ENCODE measurements around the gene CCSER2. TPM values are rescaled to one million over a fixed set of nuclear protein-coding genes. Genes with fewer than 3 reads are reported as not detected.

The CCSER2 gene
- polyA plus RNA-seq, 1 of the 3 experiments (the other 2 are of a cell fraction), result 8.5 TPM

- Histone ChIP-seq H3K9me3 (no peaks in the 10 kb centered on the region), H2AFZ (ENCODE audit: low read depth) (no peak overlapping the region), H3K36me3 (replicated peaks in 1 of 2; ENCODE audit: control insufficient read depth in 1 of 2, insufficient read depth in 2 of 2, low read length in 1 of 2) (peaks cover 23 to 34% of the 10 kb centered on the region in 2 experiments), H3F3A (replicated peaks; ENCODE audit: insufficient read depth) (peaks cover 13% of the 10 kb centered on the region), H3K4me3 (ENCODE audit: low read depth in 2 of 2, low read length in 1 of 2) (no peak overlapping the region), H4K20me1 (ENCODE audit: insufficient read depth) (no peaks in the 10 kb centered on the region), H3K27me3 (ENCODE audit: insufficient read depth) (no peaks in the 10 kb centered on the region), H3K9me2 (no peaks in the 10 kb centered on the region; the same call in 1 of the 2 replicates), H3K27ac (ENCODE audit: low read depth in 2 of 2, low read length in 1 of 2) (peak overlapping the region in 1 of 2 experiments; percentile 92; a peak in 2 of 4 replicates), H3K4me1 (ENCODE audit: control insufficient read depth in 1 of 2, insufficient read depth in 2 of 2, low read depth in 1 of 2, low read length in 1 of 2) (peaks cover 9 to 16% of the 10 kb centered on the region in 2 experiments), H3K9ac (no peak overlapping the region), H3K4me2 (no peak overlapping the region), H3K79me2 (ENCODE audit: insufficient read depth) (no peaks in the 10 kb centered on the region)
- CTCF ChIA-PET, result interaction anchor here (0.7 to 5.1 kb wide), 3 partner anchors 26 to 138 kb away, joined by 3 to 34 read pairs (median 4); no protein-coding TSS in a partner anchor
- peak; percentile 81; the same call in 1 of the 2 replicates for TF ChIP-seq FOXJ3 (CRISPR knock-in tag; IDR thresholded peaks at IDR 0.05)
- TF ChIP-seq RCOR1 (IDR thresholded peaks at IDR 0.05; ENCODE audit: low read length), result peak; percentile 90
- TF ChIP-seq FOXM1 (IDR thresholded peaks at IDR 0.05; ENCODE audit: low read depth), result no peak
- no peak for TF ChIP-seq TEAD4 (IDR thresholded peaks at IDR 0.05; ENCODE audit: borderline replicate concordance, insufficient read depth)
- peak; percentile 82 for TF ChIP-seq GATA2 (CRISPR knock-in tag; IDR thresholded peaks at IDR 0.05)
- peak; percentile 28 for TF ChIP-seq RAD21 (IDR thresholded peaks at IDR 0.05; ENCODE audit: low read length)
- TF ChIP-seq, protein P1, sequence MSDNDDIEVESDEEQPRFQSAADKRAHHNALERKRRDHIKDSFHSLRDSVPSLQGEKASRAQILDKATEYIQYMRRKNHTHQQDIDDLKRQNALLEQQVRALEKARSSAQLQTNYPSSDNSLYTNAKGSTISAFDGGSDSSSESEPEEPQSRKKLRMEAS (IDR thresholded peaks at IDR 0.05; ENCODE audit: low read depth), result no peak
- TF ChIP-seq TCF12 (IDR thresholded peaks at IDR 0.05), result peak; percentile 46; the same call in 1 of the 2 replicates
- TF ChIP-seq, protein P2, sequence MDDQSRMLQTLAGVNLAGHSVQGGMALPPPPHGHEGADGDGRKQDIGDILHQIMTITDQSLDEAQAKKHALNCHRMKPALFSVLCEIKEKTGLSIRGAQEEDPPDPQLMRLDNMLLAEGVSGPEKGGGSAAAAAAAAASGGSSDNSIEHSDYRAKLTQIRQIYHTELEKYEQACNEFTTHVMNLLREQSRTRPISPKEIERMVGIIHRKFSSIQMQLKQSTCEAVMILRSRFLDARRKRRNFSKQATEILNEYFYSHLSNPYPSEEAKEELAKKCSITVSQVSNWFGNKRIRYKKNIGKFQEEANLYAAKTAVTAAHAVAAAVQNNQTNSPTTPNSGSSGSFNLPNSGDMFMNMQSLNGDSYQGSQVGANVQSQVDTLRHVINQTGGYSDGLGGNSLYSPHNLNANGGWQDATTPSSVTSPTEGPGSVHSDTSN (IDR thresholded peaks at IDR 0.05), result peak; percentile 17; the same call in 1 of the 2 replicates
- peak in 1 of 2 experiments; percentile 97; a peak in 2 of 4 replicates for TF ChIP-seq EP300 (IDR thresholded peaks at IDR 0.05; ENCODE audit: borderline replicate concordance in 1 of 2, low read depth in 1 of 2, low read length in 1 of 2)
- peak; percentile 84 for TF ChIP-seq CHD2 (IDR thresholded peaks at IDR 0.05; ENCODE audit: low read length, partially characterized antibody)
- POLR2A ChIA-PET, result no interaction called here
- WGBS (ENCODE audit: low lambda C conversion rate), result 70% methylated on average over 5 of the region's 5 CpGs
- DNase-seq, result peak; percentile 58
Observed at GRCh38 chr10:84511709-84512285, 183.4 kb downstream of the CCSER2 start.

DNA sequence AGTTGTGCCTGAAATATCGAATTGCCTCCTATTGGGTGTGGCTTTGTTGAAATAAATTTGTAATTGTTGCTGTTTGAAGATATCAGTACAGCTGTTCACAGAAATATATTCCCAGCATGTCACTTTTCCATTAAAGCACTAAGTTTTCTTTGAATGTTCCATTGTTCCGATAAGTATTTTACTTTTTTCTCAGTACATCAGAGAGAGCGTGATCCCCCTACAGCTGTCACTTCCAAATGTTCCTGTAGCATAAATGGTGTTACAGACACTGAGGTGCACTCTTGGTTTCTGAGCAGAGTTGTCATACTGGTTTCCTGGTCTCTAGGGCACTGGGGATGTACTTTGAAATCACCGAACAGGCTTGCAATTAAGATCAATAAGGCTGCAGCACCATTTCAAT is 189.2 kb downstream of the CCSER2 start:
- Histone ChIP-seq H3K9me3 (no peaks in the 10 kb centered on the region), H3K27ac (ENCODE audit: low read depth in 2 of 2, low read length in 1 of 2) (no peak overlapping the region), H3F3A (replicated peaks; ENCODE audit: insufficient read depth) (no peaks in the 10 kb centered on the region), H3K4me3 (ENCODE audit: low read depth in 2 of 2, low read length in 1 of 2) (no peak overlapping the region), H3K4me1 (ENCODE audit: control insufficient read depth in 1 of 2, insufficient read depth in 2 of 2, low read depth in 1 of 2, low read length in 1 of 2) (peaks cover 0 to 5% of the 10 kb centered on the region in 2 experiments; a peak in 2 of 4 replicates), H2AFZ (ENCODE audit: low read depth) (no peak overlapping the region), H3K9me2 (no peaks in the 10 kb centered on the region), H3K36me3 (replicated peaks in 1 of 2; ENCODE audit: control insufficient read depth in 1 of 2, insufficient read depth in 2 of 2, low read length in 1 of 2) (peaks cover 23 to 29% of the 10 kb centered on the region in 2 experiments), H3K79me2 (ENCODE audit: insufficient read depth) (no peaks in the 10 kb centered on the region), H3K9ac (no peak overlapping the region), H3K27me3 (ENCODE audit: insufficient read depth) (no peaks in the 10 kb centered on the region), H3K4me2 (no peak overlapping the region), H4K20me1 (ENCODE audit: insufficient read depth) (no peaks in the 10 kb centered on the region)
- 91% methylated on average over 4 of the region's 4 CpGs for WGBS (ENCODE audit: low lambda C conversion rate)
- CTCF ChIA-PET, result interaction anchor here (3.5 kb wide), 1 partner anchor 20 kb away, joined by 13 read pairs; no protein-coding TSS in a partner anchor
- no peak for DNase-seq
- POLR2A ChIA-PET, result no interaction called here
- TF ChIP-seq JUND (IDR thresholded peaks at IDR 0.05), result no peak
- no peak for TF ChIP-seq SMC3 (IDR thresholded peaks at IDR 0.05; ENCODE audit: low read depth, low read length)
- TF ChIP-seq EZH2phosphoT487 (IDR thresholded peaks at IDR 0.05; ENCODE audit: borderline replicate concordance, low read depth), result no peak
- TF ChIP-seq ZBTB33 (IDR thresholded peaks at IDR 0.05; ENCODE audit: borderline replicate concordance, low read depth), result no peak
- TF ChIP-seq, protein P3, sequence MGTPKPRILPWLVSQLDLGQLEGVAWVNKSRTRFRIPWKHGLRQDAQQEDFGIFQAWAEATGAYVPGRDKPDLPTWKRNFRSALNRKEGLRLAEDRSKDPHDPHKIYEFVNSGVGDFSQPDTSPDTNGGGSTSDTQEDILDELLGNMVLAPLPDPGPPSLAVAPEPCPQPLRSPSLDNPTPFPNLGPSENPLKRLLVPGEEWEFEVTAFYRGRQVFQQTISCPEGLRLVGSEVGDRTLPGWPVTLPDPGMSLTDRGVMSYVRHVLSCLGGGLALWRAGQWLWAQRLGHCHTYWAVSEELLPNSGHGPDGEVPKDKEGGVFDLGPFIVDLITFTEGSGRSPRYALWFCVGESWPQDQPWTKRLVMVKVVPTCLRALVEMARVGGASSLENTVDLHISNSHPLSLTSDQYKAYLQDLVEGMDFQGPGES (IDR thresholded peaks at IDR 0.05; ENCODE audit: low read depth, low read length), result no peak
- TF ChIP-seq, protein P4, sequence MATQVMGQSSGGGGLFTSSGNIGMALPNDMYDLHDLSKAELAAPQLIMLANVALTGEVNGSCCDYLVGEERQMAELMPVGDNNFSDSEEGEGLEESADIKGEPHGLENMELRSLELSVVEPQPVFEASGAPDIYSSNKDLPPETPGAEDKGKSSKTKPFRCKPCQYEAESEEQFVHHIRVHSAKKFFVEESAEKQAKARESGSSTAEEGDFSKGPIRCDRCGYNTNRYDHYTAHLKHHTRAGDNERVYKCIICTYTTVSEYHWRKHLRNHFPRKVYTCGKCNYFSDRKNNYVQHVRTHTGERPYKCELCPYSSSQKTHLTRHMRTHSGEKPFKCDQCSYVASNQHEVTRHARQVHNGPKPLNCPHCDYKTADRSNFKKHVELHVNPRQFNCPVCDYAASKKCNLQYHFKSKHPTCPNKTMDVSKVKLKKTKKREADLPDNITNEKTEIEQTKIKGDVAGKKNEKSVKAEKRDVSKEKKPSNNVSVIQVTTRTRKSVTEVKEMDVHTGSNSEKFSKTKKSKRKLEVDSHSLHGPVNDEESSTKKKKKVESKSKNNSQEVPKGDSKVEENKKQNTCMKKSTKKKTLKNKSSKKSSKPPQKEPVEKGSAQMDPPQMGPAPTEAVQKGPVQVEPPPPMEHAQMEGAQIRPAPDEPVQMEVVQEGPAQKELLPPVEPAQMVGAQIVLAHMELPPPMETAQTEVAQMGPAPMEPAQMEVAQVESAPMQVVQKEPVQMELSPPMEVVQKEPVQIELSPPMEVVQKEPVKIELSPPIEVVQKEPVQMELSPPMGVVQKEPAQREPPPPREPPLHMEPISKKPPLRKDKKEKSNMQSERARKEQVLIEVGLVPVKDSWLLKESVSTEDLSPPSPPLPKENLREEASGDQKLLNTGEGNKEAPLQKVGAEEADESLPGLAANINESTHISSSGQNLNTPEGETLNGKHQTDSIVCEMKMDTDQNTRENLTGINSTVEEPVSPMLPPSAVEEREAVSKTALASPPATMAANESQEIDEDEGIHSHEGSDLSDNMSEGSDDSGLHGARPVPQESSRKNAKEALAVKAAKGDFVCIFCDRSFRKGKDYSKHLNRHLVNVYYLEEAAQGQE (IDR thresholded peaks at IDR 0.05; ENCODE audit: low read depth, low read length), result no peak
- no peak for TF ChIP-seq FOXJ3 (CRISPR knock-in tag; IDR thresholded peaks at IDR 0.05)
- TF ChIP-seq RCOR1 (IDR thresholded peaks at IDR 0.05; ENCODE audit: low read length), result no peak
- no peak for TF ChIP-seq FOSL2 (IDR thresholded peaks at IDR 0.05; ENCODE audit: borderline replicate concordance, low read depth)
- TF ChIP-seq MEF2A (IDR thresholded peaks at IDR 0.05; ENCODE audit: borderline replicate concordance, low read depth), result no peak
- no peak for TF ChIP-seq TEAD4 (IDR thresholded peaks at IDR 0.05; ENCODE audit: borderline replicate concordance, insufficient read depth)

Data from SK-N-SH (cell line).